Parathyroid adenoma (tissue), 2 donors: ENCODE data around the gene GSN.

Source experiments
- H2AFZ ChIP-seq: fragments of 300-600 bp; sonication (generic); one replicate; pipeline ENCODE4 v1.7.0; 2017; ENCODE audit warnings: antibody characterized with exemption, mild to moderate bottlenecking
- H3K27ac ChIP-seq: fragments of 300-600 bp; sonication (generic); one replicate; pipeline ENCODE4 v1.7.0; 2017
- H3K27me3 ChIP-seq: fragments of 300-600 bp; sonication (generic); one replicate; pipeline ENCODE4 v1.7.0; 2017; ENCODE audit warnings: low read length; ENCODE audit not compliant: control insufficient read depth, insufficient read depth
- H3K36me3 ChIP-seq: fragments of 300-600 bp; sonication (generic); one replicate; pipeline ENCODE4 v1.7.0; 2017; ENCODE audit warnings: low read length; ENCODE audit not compliant: control insufficient read depth, insufficient read depth
- H3K4me1 ChIP-seq: fragments of 300-600 bp; sonication (generic); one replicate; pipeline ENCODE4 v1.7.0; 2017; ENCODE audit warnings: control low read depth
- H3K4me2 ChIP-seq: fragments of 300-600 bp; sonication (generic); one replicate; pipeline ENCODE4 v1.7.0; 2017; ENCODE audit warnings: low read length
- H3K4me3 ChIP-seq: fragments of 300-600 bp; sonication (generic); one replicate; pipeline ENCODE4 v1.7.0; 2017; ENCODE audit warnings: low read depth, low read length
- H3K79me2 ChIP-seq: fragments of 300-600 bp; sonication (generic); one replicate; pipeline ENCODE4 v1.7.0; 2017; ENCODE audit warnings: control low read depth
- H3K9ac ChIP-seq: fragments of 300-600 bp; sonication (generic); one replicate; pipeline ENCODE4 v1.7.0; 2017; ENCODE audit warnings: mild to moderate bottlenecking
- H3K9me3 ChIP-seq: fragments of 300-600 bp; sonication (generic); one replicate; pipeline ENCODE4 v1.7.0; 2017; ENCODE audit warnings: low read length; ENCODE audit not compliant: control insufficient read depth
- CTCF ChIP-seq: fragments of 300-600 bp; sonication (generic); IDR thresholded peaks from one replicate; pipeline ENCODE4 v1.7.0; 2017; ENCODE audit warnings: antibody characterized with exemption, mild to moderate bottlenecking
- donor health status: primary hyperparathyroidism.

GSN gene

GRCh38 chr9:121221664-121222055 lies 46.3 kb upstream of the GSN start:
- Histone ChIP-seq H3K9ac (no peak overlapping the region), H3K36me3 (no peaks in the 10 kb centered on the region), H3K4me1 (no peaks in the 10 kb centered on the region), H2AFZ (no peak overlapping the region), H3K4me2 (no peak overlapping the region), H3K27ac (no peak overlapping the region), H3K9me3 (no peaks in the 10 kb centered on the region), H3K4me3 (no peak overlapping the region), H3K79me2 (no peaks in the 10 kb centered on the region), H3K27me3 (no peaks in the 10 kb centered on the region)
- TF ChIP-seq CTCF: no peak

GRCh38 chr9:121222524-121223171 lies 45.3 kb upstream of the GSN start:
- no peaks in the 10 kb centered on the region for H3K36me3 ChIP-seq
- no peak overlapping the region for H3K27ac ChIP-seq
- H3K9me3 ChIP-seq: no peaks in the 10 kb centered on the region
- peak; percentile 32 for TF ChIP-seq CTCF
- no peak overlapping the region for H3K4me2 ChIP-seq
- H2AFZ ChIP-seq: no peak overlapping the region
- no peak overlapping the region for H3K4me3 ChIP-seq
- H3K9ac ChIP-seq: no peak overlapping the region
- H3K27me3 ChIP-seq: no peaks in the 10 kb centered on the region
- H3K79me2 ChIP-seq: no peaks in the 10 kb centered on the region
- H3K4me1 ChIP-seq: no peaks in the 10 kb centered on the region

GRCh38 chr9:121225240-121225639 lies 42.7 kb upstream of the GSN start:
- Histone ChIP-seq H3K4me3 (no peak overlapping the region), H2AFZ (no peak overlapping the region), H3K36me3 (no peaks in the 10 kb centered on the region), H3K4me2 (no peak overlapping the region), H3K27ac (no peak overlapping the region), H3K9ac (no peak overlapping the region), H3K79me2 (no peaks in the 10 kb centered on the region), H3K4me1 (no peaks in the 10 kb centered on the region), H3K9me3 (no peaks in the 10 kb centered on the region), H3K27me3 (no peaks in the 10 kb centered on the region)
- no peak for TF ChIP-seq CTCF

GRCh38 chr9:121226175-121226574 lies 41.8 kb upstream of the GSN start:
- no peak for TF ChIP-seq CTCF
- Histone ChIP-seq H3K27ac (no peak overlapping the region), H2AFZ (no peak overlapping the region), H3K4me1 (no peaks in the 10 kb centered on the region), H3K9me3 (no peaks in the 10 kb centered on the region), H3K36me3 (no peaks in the 10 kb centered on the region), H3K4me2 (no peak overlapping the region), H3K9ac (no peak overlapping the region), H3K4me3 (no peak overlapping the region), H3K27me3 (no peaks in the 10 kb centered on the region), H3K79me2 (no peaks in the 10 kb centered on the region)

- Histone ChIP-seq H3K4me3 (no peak overlapping the region), H2AFZ (no peak overlapping the region), H3K27me3 (no peaks in the 10 kb centered on the region), H3K9me3 (no peaks in the 10 kb centered on the region), H3K79me2 (no peaks in the 10 kb centered on the region), H3K4me2 (no peak overlapping the region), H3K36me3 (no peaks in the 10 kb centered on the region), H3K9ac (no peak overlapping the region), H3K4me1 (no peaks in the 10 kb centered on the region), H3K27ac (no peak overlapping the region)
- TF ChIP-seq CTCF: no peak
These were observed 40.1 kb upstream of the GSN start for GRCh38 chr9:121227862-121228261.
